DMS53 (cell line): Measurements from ENCODE around the gene PHC2.

Experiments used
- DNase-seq: peaks from one replicate; lab custom pipeline; 2025; lab: John Stamatoyannopoulos, UW

Gene PHC2

GRCh38 chr1:33330361-33330890, 100.5 kb downstream of the PHC2 start:
- no peak for DNase-seq

GRCh38 chr1:33329600-33330305, 101.1 kb downstream of the PHC2 start:
- no peak for DNase-seq

- DNase-seq, result no peak
These were observed 102.1 kb downstream of the PHC2 start for GRCh38 chr1:33328817-33329216.

- DNase-seq, result peak; percentile 31
These were observed 103.1 kb downstream of the PHC2 start for GRCh38 chr1:33327587-33328325.

GRCh38 chr1:33326785-33327184, 104.1 kb downstream of the PHC2 start:
- no peak for DNase-seq

GRCh38 chr1:33324677-33325575, 106.0 kb downstream of the PHC2 start:
- no peak for DNase-seq

GRCh38 chr1:33323663-33324477, 107.0 kb downstream of the PHC2 start:
- no peak for DNase-seq

GRCh38 chr1:33322870-33323585, 107.9 kb downstream of the PHC2 start:
- DNase-seq, result peak; percentile 39

GRCh38 chr1:33322109-33322508, 108.8 kb downstream of the PHC2 start:
- DNase-seq, result no peak

GRCh38 chr1:33321178-33321577, 109.7 kb downstream of the PHC2 start:
- DNase-seq, result peak; percentile 41

GRCh38 chr1:33320619-33321165, 110.2 kb downstream of the PHC2 start, which contains the start of gene A3GALT2:
A3GALT2 (minus strand) TSS chr1:33321098; CDS start chr1:33321098, 0 bp downstream.
- no peak for DNase-seq

GRCh38 chr1:33319949-33320618, 110.8 kb downstream of the PHC2 start:
- no peak for DNase-seq

- no peak for DNase-seq
These were observed 111.5 kb downstream of the PHC2 start for GRCh38 chr1:33319186-33319948.

GRCh38 chr1:33317946-33318345, 112.9 kb downstream of the PHC2 start:
- no peak for DNase-seq

GRCh38 chr1:33317354-33317753, 113.5 kb downstream of the PHC2 start:
- DNase-seq, result no peak

- no peak for DNase-seq
These were observed 114.3 kb downstream of the PHC2 start for GRCh38 chr1:33316601-33317000.

GRCh38 chr1:33314416-33314815, 116.5 kb downstream of the PHC2 start:
- no peak for DNase-seq

- DNase-seq, result no peak
These were observed 118.5 kb downstream of the PHC2 start for GRCh38 chr1:33312413-33312749.
